Measurements from ENCODE around the gene KRT24.

Gene KRT24

DNA sequence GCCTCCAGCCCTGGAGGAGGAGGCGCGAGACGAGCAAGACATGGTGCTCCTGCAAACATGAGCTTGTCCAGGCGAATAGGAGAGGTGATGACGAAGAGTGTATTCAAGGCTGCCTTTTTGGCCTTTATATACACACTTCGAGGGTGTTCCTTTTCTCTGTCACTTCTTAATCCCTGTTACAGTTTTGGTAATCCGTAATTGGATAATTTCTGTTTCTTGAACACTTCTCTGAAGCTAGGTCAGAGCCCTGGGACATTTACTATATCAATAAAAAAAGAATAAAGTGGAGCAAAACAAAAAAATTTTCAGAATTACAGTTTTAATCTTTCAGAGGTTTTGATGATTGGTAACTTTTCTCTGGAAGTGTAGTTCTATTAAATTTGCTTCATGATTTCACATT is at the start of gene KRT24:
TSS of gene KRT24 (minus strand) at position 101 of the 400 bp plus-strand sequence. CDS start at position 42, 59 bp downstream.
- TF ChIP-seq, protein P1, sequence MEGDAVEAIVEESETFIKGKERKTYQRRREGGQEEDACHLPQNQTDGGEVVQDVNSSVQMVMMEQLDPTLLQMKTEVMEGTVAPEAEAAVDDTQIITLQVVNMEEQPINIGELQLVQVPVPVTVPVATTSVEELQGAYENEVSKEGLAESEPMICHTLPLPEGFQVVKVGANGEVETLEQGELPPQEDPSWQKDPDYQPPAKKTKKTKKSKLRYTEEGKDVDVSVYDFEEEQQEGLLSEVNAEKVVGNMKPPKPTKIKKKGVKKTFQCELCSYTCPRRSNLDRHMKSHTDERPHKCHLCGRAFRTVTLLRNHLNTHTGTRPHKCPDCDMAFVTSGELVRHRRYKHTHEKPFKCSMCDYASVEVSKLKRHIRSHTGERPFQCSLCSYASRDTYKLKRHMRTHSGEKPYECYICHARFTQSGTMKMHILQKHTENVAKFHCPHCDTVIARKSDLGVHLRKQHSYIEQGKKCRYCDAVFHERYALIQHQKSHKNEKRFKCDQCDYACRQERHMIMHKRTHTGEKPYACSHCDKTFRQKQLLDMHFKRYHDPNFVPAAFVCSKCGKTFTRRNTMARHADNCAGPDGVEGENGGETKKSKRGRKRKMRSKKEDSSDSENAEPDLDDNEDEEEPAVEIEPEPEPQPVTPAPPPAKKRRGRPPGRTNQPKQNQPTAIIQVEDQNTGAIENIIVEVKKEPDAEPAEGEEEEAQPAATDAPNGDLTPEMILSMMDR (IDR thresholded peaks at IDR 0.05) = no peak

DNA sequence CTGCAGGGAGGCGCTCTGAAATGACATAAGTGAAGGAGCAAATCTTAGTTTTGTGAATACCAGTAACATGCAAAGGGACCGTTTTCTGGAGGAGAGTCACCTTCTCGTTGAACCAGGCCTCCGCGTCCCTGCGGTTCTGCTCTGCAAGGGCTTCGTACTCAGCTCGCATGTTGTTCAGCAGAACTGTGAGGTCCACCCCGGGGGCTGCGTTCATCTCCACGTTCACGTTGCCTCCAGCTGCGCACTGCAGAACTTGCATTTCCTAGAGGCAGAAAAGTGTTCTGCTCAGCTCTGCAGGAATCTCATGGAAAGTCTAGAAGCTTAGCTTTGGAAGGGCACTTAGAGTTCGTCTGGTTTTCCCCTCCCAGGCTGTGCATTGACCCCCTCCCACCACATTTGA is 47.5 kb upstream of the KRT24 start:
- TF ChIP-seq, protein P1 (IDR thresholded peaks at IDR 0.05) = no peak

DNA sequence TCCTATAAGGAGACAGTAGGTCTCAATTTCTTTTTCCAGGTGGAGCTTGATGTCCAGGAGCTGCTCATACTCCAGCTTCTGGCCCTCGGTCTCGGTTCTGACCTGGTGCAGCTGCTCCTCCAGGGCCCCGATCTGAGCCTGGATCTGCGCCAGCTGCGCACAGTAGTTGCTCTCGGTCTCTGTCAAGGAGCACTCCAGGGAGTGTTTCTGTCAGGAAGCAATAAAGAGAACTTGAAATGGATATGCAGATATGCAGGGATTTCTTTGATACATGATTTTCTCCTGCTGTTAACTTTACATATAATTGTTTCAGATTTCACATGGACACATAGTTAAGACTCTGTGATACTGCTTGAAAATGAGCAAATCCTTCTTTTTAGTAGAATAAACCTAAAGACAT is 46.8 kb upstream of the KRT24 start:
- TF ChIP-seq, protein P1 (IDR thresholded peaks at IDR 0.05) = no peak

DNA sequence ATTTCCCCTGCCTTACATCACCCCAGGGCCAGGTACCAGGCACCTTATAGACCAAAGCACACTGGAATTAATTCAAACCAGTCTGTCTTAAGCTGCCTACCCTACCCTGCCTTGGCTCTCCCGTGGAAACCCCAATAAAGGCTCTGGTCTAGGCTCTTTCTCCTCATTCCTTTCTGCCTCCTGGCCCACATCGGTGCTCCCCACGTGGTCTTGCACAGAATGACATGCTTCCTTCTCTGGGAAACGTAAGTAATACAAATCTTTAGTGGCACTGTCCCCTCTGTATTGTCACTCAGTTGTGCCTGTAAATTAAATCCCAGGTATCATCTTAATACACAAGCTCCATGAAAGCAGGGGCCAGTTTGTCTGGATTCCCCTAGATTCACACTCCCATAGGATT is 35.0 kb upstream of the KRT24 start:
- TF ChIP-seq, protein P1 (IDR thresholded peaks at IDR 0.05) = no peak

DNA sequence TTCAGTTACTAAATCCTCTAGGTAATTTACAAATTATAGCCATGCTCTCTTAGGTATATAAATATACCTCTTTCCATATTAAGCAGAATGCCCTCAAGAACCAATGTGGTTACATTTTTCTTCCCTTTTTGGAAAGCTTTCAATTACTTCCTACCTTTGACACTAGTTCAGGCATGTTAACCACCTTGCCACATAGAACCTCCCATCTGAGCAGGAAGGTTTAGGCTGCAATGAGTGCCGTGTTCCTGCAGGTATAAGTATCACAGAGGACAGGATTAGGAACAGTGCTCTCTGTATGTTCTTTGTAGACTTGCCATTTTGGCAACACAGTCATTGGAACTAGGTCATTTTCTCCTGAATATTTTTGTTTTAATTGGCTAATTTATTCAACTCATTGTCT is 31.5 kb upstream of the KRT24 start:
- TF ChIP-seq, protein P1 (IDR thresholded peaks at IDR 0.05) = no peak

DNA sequence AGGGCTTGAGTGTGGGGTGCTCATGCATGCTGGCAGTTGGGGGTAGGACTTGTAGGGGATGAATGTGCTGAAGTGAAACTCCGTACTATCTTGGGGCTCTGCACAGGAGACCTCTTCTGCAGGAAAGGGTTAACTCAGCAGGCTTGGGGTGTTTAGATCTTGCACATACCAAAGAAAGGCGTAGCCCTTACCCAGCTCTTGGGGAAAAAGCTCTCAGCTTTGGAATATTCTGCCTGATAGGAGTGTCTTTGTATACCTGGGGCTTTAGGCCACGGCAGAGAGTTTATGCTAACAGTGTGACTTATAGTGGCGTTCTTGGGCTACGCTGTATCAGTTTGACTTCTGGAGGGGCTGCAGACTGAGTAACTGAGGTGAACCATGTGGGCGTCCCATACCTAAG is 30.5 kb upstream of the KRT24 start:
- TF ChIP-seq, protein P1 (IDR thresholded peaks at IDR 0.05) = no peak

DNA sequence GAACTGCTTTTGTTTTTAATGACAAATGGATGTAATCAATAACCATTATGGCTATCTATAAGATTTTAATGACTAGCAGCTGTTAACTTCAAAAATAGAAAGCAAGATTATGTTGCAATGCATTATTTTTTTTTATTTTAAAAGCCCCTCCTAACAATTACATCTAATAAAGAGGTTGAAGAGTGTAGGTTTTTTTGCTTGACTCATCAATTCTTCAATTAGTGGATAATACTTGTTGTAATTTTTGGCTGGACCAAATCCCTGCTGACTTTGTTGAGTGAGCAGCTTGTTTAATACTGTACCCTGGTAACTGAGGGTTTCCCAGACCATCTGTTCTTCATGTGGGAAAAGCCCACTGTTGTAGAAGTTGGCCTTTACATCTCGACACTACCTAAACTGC is 27.4 kb upstream of the KRT24 start:
- TF ChIP-seq, protein P1 (IDR thresholded peaks at IDR 0.05) = no peak

Data from LNCAP (cell line).